Neural progenitor cell (in vitro differentiated cells): Measurements from ENCODE around the gene ZNF547. TPM values are rescaled to one million over a fixed set of nuclear protein-coding genes. Genes with fewer than 3 reads are reported as not detected.
A peak's percentile ranks its signal among the peaks of the same experiment; 100 is the strongest.

ENCODE experiments used
- DNase-seq: peaks from one replicate; pipeline ENCODE4 v3.0.0-alpha.2; 2016; ENCODE audit warnings: low spot score
- H2AFZ ChIP-seq: fragments of 200-600 bp; sonication (generic); replicated peaks from 2 replicates; pipeline ENCODE4 v1.6.1; 2016; ENCODE audit warnings: antibody characterized with exemption
- H3F3A ChIP-seq: fragments of 200-600 bp; sonication (generic); 2 replicates; pipeline ENCODE4 v1.6.1; 2016; ENCODE audit warnings: antibody characterized with exemption, low read depth
- H3K27ac ChIP-seq: fragments of 200-600 bp; sonication (generic); 2 replicates; pipeline ENCODE4 v1.5.1; 2016; ENCODE audit warnings: mild to moderate bottlenecking
- H3K27me3 ChIP-seq: fragments of 200-600 bp; sonication (generic); 2 replicates; pipeline ENCODE4 v1.6.1; 2016; ENCODE audit warnings: mild to moderate bottlenecking, moderate library complexity
- H3K36me3 ChIP-seq: fragments of 200-600 bp; sonication (generic); 2 replicates; pipeline ENCODE4 v1.5.1; 2016
- H3K4me1 ChIP-seq: fragments of 200-600 bp; sonication (generic); 2 replicates; pipeline ENCODE4 v1.6.1; 2016; ENCODE audit warnings: mixed run types
- H3K4me2 ChIP-seq: fragments of 200-600 bp; sonication (generic); 2 replicates; pipeline ENCODE4 v1.6.1; 2016
- H3K4me3 ChIP-seq: fragments of 200-600 bp; sonication (generic); 2 replicates; pipeline ENCODE4 v1.5.1; 2016
- H3K79me2 ChIP-seq: fragments of 200-600 bp; sonication (generic); 2 replicates; pipeline ENCODE4 v1.6.1; 2016; ENCODE audit warnings: low read depth
- H3K9ac ChIP-seq: fragments of 200-600 bp; sonication (generic); 2 replicates; pipeline ENCODE4 v1.6.1; 2016
- H3K9me3 ChIP-seq: fragments of 200-600 bp; sonication (generic); 2 replicates; pipeline ENCODE4 v1.5.1; 2016; ENCODE audit warnings: low read depth
- H4K20me1 ChIP-seq: fragments of 200-600 bp; sonication (generic); 2 replicates; pipeline ENCODE4 v1.6.1; 2016; ENCODE audit warnings: low read depth
- H3K27ac Mint-ChIP-seq: 3 replicates; pipeline ENCODE4 v1.8.0; 2021; ENCODE audit warnings: mixed read lengths
- H3K27me3 Mint-ChIP-seq: 2 replicates; pipeline ENCODE4 v1.8.0; 2022; ENCODE audit warnings: low read depth, mild to moderate bottlenecking, inconsistent platforms, moderate library complexity, mixed read lengths; ENCODE audit not compliant: insufficient read depth
- H3K36me3 Mint-ChIP-seq: 3 replicates; pipeline ENCODE4 v1.8.0; 2021; ENCODE audit warnings: mixed read lengths
- H3K4me1 Mint-ChIP-seq: 3 replicates; pipeline ENCODE4 v1.8.0; 2021; ENCODE audit warnings: mixed read lengths
- H3K4me3 Mint-ChIP-seq: 3 replicates; pipeline ENCODE4 v1.8.0; 2021; ENCODE audit warnings: mild to moderate bottlenecking, moderate library complexity, mixed read lengths
- H3K9me3 Mint-ChIP-seq: 3 replicates; pipeline ENCODE4 v1.8.0; 2020; ENCODE audit warnings: mixed read lengths
- CTCF ChIP-seq: fragments of 200-600 bp; sonication (generic); IDR thresholded peaks from 2 replicates; pipeline ENCODE4 v1.5.1; 2017; ENCODE audit warnings: antibody characterized with exemption, mild to moderate bottlenecking
- EZH2 ChIP-seq: fragments of 200-600 bp; sonication (generic); IDR thresholded peaks from 2 replicates; pipeline ENCODE4 v1.6.1; 2017; ENCODE audit warnings: antibody characterized with exemption, mild to moderate bottlenecking, moderate library complexity
- EZH2phosphoT487 ChIP-seq: fragments of 200-600 bp; sonication (generic); IDR thresholded peaks from 2 replicates; pipeline ENCODE4 v1.6.1; 2017; ENCODE audit warnings: antibody characterized with exemption
- total RNA-seq: library from RNA; depleted of rRNA; stranded (reverse); fragments of >200 nt; gene quantifications from 2 replicates; pipeline ENCODE4 v1.2.3, GENCODE V29; 2015; ENCODE audit warnings: low replicate concordance

The ZNF547 gene
- total RNA-seq, 1 donor from 2014 or later, result 2.9 TPM

- Histone ChIP-seq H3K4me1 (peaks cover 7% of the 10 kb centered on the region), H3K4me3 (peak overlapping the region; percentile 37), H3K36me3 (no peaks in the 10 kb centered on the region), H2AFZ (peak overlapping the region; percentile 96), H3F3A (peaks cover 6% of the 10 kb centered on the region), H3K4me2 (peak overlapping the region; percentile 67), H3K79me2 (peaks cover 38% of the 10 kb centered on the region), H3K27me3 (peaks cover 11% of the 10 kb centered on the region), H3K27ac (no peak overlapping the region), H3K9me3 (no peaks in the 10 kb centered on the region), H3K9ac (no peak overlapping the region), H4K20me1 (no peaks in the 10 kb centered on the region)
- Mint-ChIP-seq H3K9me3 (peaks cover 7% of the 10 kb centered on the region), H3K4me1 (peaks cover 11% of the 10 kb centered on the region), H3K4me3 (peak overlapping the region; percentile 96), H3K27me3 (no peaks in the 10 kb centered on the region), H3K36me3 (peaks cover 14% of the 10 kb centered on the region), H3K27ac (peak overlapping the region; percentile 93)
- peak; percentile 29 for TF ChIP-seq EZH2
- TF ChIP-seq CTCF, result no peak
- no peak for DNase-seq
Measured at GRCh38 chr19:57389194-57389729, 25.9 kb downstream of the ZNF547 start.

GRCh38 chr19:57389730-57390598, 26.6 kb downstream of the ZNF547 start, which contains the start of gene ZNF548:
Gene ZNF548, plus strand, starts transcription at chr19:57389854. Its CDS starts 246 bp downstream, at chr19:57390100.
- no peaks in the 10 kb centered on the region for H4K20me1 ChIP-seq
- Mint-ChIP-seq H3K36me3 (peaks cover 18% of the 10 kb centered on the region), H3K4me3 (peak within 1 kb of the TSS; percentile 96), H3K4me1 (peaks cover 11% of the 10 kb centered on the region), H3K27ac (peak within 1 kb of the TSS; percentile 93), H3K27me3 (no peaks in the 10 kb centered on the region), H3K9me3 (peaks cover 7% of the 10 kb centered on the region)
- no peaks in the 10 kb centered on the region for H3K36me3 ChIP-seq
- peak within 1 kb of the TSS; percentile 96 for H3K4me2 ChIP-seq
- H3K79me2 ChIP-seq, result peaks cover 40% of the 10 kb centered on the region
- peaks cover 6% of the 10 kb centered on the region for H3F3A ChIP-seq
- TF ChIP-seq CTCF (peak; percentile 34), EZH2 (no peak), EZH2phosphoT487 (no peak)
- peaks cover 11% of the 10 kb centered on the region for H3K27me3 ChIP-seq
- H3K27ac ChIP-seq, result peak within 1 kb of the TSS; percentile 96
- DNase-seq, result peak; percentile 99
- H3K9ac ChIP-seq, result peak within 1 kb of the TSS; percentile 85
- peaks cover 7% of the 10 kb centered on the region for H3K4me1 ChIP-seq
- H3K4me3 ChIP-seq, result peak within 1 kb of the TSS; percentile 74
- H3K9me3 ChIP-seq, result no peaks in the 10 kb centered on the region
- peak within 1 kb of the TSS; percentile 96 for H2AFZ ChIP-seq

- no peaks in the 10 kb centered on the region for H3F3A ChIP-seq
- Mint-ChIP-seq H3K27ac (no peak overlapping the region), H3K27me3 (peaks cover 2% of the 10 kb centered on the region), H3K9me3 (peaks cover 17% of the 10 kb centered on the region), H3K4me1 (peaks cover 5% of the 10 kb centered on the region), H3K36me3 (peaks cover 62% of the 10 kb centered on the region), H3K4me3 (no peak overlapping the region)
- H3K27me3 ChIP-seq, result no peaks in the 10 kb centered on the region
- no peak for TF ChIP-seq EZH2phosphoT487
- no peak for TF ChIP-seq EZH2
- TF ChIP-seq CTCF, result no peak
- H3K4me1 ChIP-seq, result peaks cover 6% of the 10 kb centered on the region
- H3K4me2 ChIP-seq, result no peak overlapping the region
- no peaks in the 10 kb centered on the region for H3K36me3 ChIP-seq
- no peak overlapping the region for H3K4me3 ChIP-seq
- peaks cover 34% of the 10 kb centered on the region for H3K79me2 ChIP-seq
- no peak overlapping the region for H2AFZ ChIP-seq
- H3K27ac ChIP-seq, result no peak overlapping the region
- no peak overlapping the region for H3K9ac ChIP-seq
- DNase-seq, result no peak
- H4K20me1 ChIP-seq, result no peaks in the 10 kb centered on the region
- no peaks in the 10 kb centered on the region for H3K9me3 ChIP-seq
Measured at GRCh38 chr19:57395710-57396109, 32.4 kb downstream of the ZNF547 start.
